Gastroesophageal sphincter (tissue), 4 donors: ENCODE measurements around the gene SCGB1A1. TPM values are rescaled to one million over a fixed set of nuclear protein-coding genes. Genes with fewer than 3 reads are reported as not detected.
A peak's percentile ranks its signal among the peaks of the same experiment; 100 is the strongest.

Source experiments
- ATAC-seq: fragments of 150-250 bp; one replicate; pipeline ENCODE4 v1.9.1; 2016; ENCODE audit warnings: mild to moderate bottlenecking, moderate library complexity
- H3K27ac ChIP-seq, 4 donors: fragments of 200-600 bp; sonication (generic) in 3 of 4; 1 replicate in 3 of 4; 2 replicates in 1 of 4; pipeline ENCODE4 v1.5.1; 2016 to 2019
- H3K27me3 ChIP-seq: fragments of 200-600 bp; sonication (generic); one replicate; pipeline ENCODE4 v1.5.1; 2019
- H3K36me3 ChIP-seq, 2 donors: fragments of 200-600 bp; sonication (generic); one replicate each; pipeline ENCODE4 v1.5.1; 2019; ENCODE audit warnings: control low read depth in 1 of 2
- H3K4me1 ChIP-seq, 3 donors: fragments of 200-600 bp; sonication (generic); 1 replicate in 2 of 3; 2 replicates in 1 of 3; pipeline ENCODE4 v1.5.1; 2016 to 2019; ENCODE audit warnings: control low read depth in 2 of 3
- H3K4me3 ChIP-seq, 2 donors: fragments of 200-600 bp; sonication (generic); one replicate each; pipeline ENCODE4 v1.5.1; 2019; ENCODE audit warnings: mild to moderate bottlenecking in 1 of 2, moderate library complexity in 1 of 2
- H3K9me3 ChIP-seq, 3 donors: fragments of 200-600 bp; sonication (generic); one replicate each; pipeline ENCODE4 v1.5.1; 2017 to 2019; ENCODE audit warnings: control low read depth in 2 of 3
- CTCF ChIP-seq, 4 experiments: fragments of 200-600 bp in 2 of 4; fragments of 450-650 bp in 2 of 4; sonication (generic) in 1 of 4; IDR thresholded peaks; one replicate each; pipeline ENCODE4 v1.5.1; 2017 to 2019; ENCODE audit warnings: antibody characterized with exemption in 4 of 4, mild to moderate bottlenecking in 2 of 4, moderate library complexity in 2 of 4
- EP300 ChIP-seq: sonication (generic); formaldehyde crosslinking; IDR thresholded peaks from one replicate; pipeline ENCODE4 v1.6.1; 2017; ENCODE audit warnings: antibody characterized with exemption, mild to moderate bottlenecking
- POLR2A ChIP-seq, 2 donors: fragments of 450-650 bp; IDR thresholded peaks; one replicate each; pipeline ENCODE4 v1.6.1; 2017; ENCODE audit warnings: antibody characterized with exemption in 2 of 2, mild to moderate bottlenecking in 2 of 2, moderate library complexity in 1 of 2
- POLR2AphosphoS5 ChIP-seq: sonication (generic); formaldehyde crosslinking; IDR thresholded peaks from one replicate; pipeline ENCODE4 v1.6.1; 2017; ENCODE audit warnings: antibody characterized with exemption
- WGBS, 2 donors: methylation state at CpG; one replicate each; pipeline ENCODE4 v1.1.5; 2018; ENCODE audit warnings: low coverage in 1 of 2; 5-methylcytosine and 5-hydroxymethylcytosine counted together
- total RNA-seq, 4 donors: library from RNA; depleted of rRNA; stranded (reverse); fragments of >200 nt; gene quantifications; one replicate each; pipeline ENCODE4 v1.1.0, GENCODE V29; 2016

SCGB1A1 gene
- total RNA-seq, 4 donors from 2014 or later: not detected

GRCh38 chr11:62458212-62459002 is 39.6 kb downstream of the SCGB1A1 start:
- H3K27ac ChIP-seq: peak overlapping the region in 3 of 4 donors; percentile 29 to 53 (median 52)
- H3K36me3 ChIP-seq: no peaks in the 10 kb centered on the region
- H3K4me3 ChIP-seq: no peak overlapping the region
- TF ChIP-seq CTCF (IDR thresholded peaks at IDR 0.05) (no peak), POLR2AphosphoS5 (no peak), EP300 (no peak), POLR2A (IDR thresholded peaks at IDR 0.05) (no peak)
- ATAC-seq: peak; percentile 30
- WGBS, 2 donors: 41 to 69% methylated on average over 4 of the region's 4 CpGs
- peaks cover 0 to 5% (median 0%) of the 10 kb centered on the region in 3 donors for H3K9me3 ChIP-seq
- no peaks in the 10 kb centered on the region for H3K27me3 ChIP-seq
- H3K4me1 ChIP-seq: peaks cover 0 to 24% (median 6%) of the 10 kb centered on the region in 3 donors

GRCh38 chr11:62459080-62459479 is 40.2 kb downstream of the SCGB1A1 start:
- ATAC-seq: peak; percentile 21
- no peak for TF ChIP-seq EP300
- no peak for TF ChIP-seq POLR2A (IDR thresholded peaks at IDR 0.05)
- TF ChIP-seq POLR2AphosphoS5: no peak
- no peak for TF ChIP-seq CTCF (IDR thresholded peaks at IDR 0.05)
- H3K27ac ChIP-seq: peak overlapping the region in 3 of 4 donors; percentile 29 to 53 (median 52)
- H3K36me3 ChIP-seq: no peaks in the 10 kb centered on the region
- H3K9me3 ChIP-seq: peaks cover 0 to 5% (median 0%) of the 10 kb centered on the region in 3 donors
- no peaks in the 10 kb centered on the region for H3K27me3 ChIP-seq
- no CpG with 5 or more reads among the region's 1 CpG for WGBS, 2 donors
- H3K4me3 ChIP-seq: no peak overlapping the region
- peaks cover 0 to 24% (median 6%) of the 10 kb centered on the region in 3 donors for H3K4me1 ChIP-seq

- ATAC-seq: no peak
- no peaks in the 10 kb centered on the region for H3K36me3 ChIP-seq
- H3K27me3 ChIP-seq: no peaks in the 10 kb centered on the region
- peaks cover 0 to 24% (median 6%) of the 10 kb centered on the region in 3 donors for H3K4me1 ChIP-seq
- H3K27ac ChIP-seq: peak overlapping the region in 2 of 4 donors; percentile 12 to 35
- TF ChIP-seq POLR2A (IDR thresholded peaks at IDR 0.05): no peak
- TF ChIP-seq EP300: no peak
- no peak for TF ChIP-seq CTCF (IDR thresholded peaks at IDR 0.05)
- no peak for TF ChIP-seq POLR2AphosphoS5
- no peak overlapping the region for H3K4me3 ChIP-seq
- no peaks in the 10 kb centered on the region for H3K9me3 ChIP-seq
- 56 to 73% methylated on average over 6 to 11 of the region's 15 CpGs for WGBS, 2 donors
These were observed 43.1 kb downstream of the SCGB1A1 start for GRCh38 chr11:62461740-62462507.

- H3K9me3 ChIP-seq: no peaks in the 10 kb centered on the region
- H3K27me3 ChIP-seq: no peaks in the 10 kb centered on the region
- no peak overlapping the region for H3K4me3 ChIP-seq
- no peaks in the 10 kb centered on the region for H3K36me3 ChIP-seq
- 77 to 84% methylated on average over 4 to 9 of the region's 9 CpGs for WGBS, 2 donors
- TF ChIP-seq CTCF (IDR thresholded peaks at IDR 0.05): no peak
- TF ChIP-seq EP300: no peak
- no peak for TF ChIP-seq POLR2AphosphoS5
- TF ChIP-seq POLR2A (IDR thresholded peaks at IDR 0.05): no peak
- no peak for ATAC-seq
- H3K27ac ChIP-seq: peak overlapping the region in 2 of 4 donors; percentile 12 to 35
- peaks cover 0 to 18% (median 6%) of the 10 kb centered on the region in 3 donors for H3K4me1 ChIP-seq
These were observed 43.7 kb downstream of the SCGB1A1 start for GRCh38 chr11:62462508-62462892.
